ENCODE results near the gene FOXP4. TPM values are rescaled to one million over a fixed set of nuclear protein-coding genes. Genes with fewer than 3 reads are reported as not detected.

FOXP4 gene
- total RNA-seq, 1 experiment from 2014 or later: 26.0 TPM

DNA sequence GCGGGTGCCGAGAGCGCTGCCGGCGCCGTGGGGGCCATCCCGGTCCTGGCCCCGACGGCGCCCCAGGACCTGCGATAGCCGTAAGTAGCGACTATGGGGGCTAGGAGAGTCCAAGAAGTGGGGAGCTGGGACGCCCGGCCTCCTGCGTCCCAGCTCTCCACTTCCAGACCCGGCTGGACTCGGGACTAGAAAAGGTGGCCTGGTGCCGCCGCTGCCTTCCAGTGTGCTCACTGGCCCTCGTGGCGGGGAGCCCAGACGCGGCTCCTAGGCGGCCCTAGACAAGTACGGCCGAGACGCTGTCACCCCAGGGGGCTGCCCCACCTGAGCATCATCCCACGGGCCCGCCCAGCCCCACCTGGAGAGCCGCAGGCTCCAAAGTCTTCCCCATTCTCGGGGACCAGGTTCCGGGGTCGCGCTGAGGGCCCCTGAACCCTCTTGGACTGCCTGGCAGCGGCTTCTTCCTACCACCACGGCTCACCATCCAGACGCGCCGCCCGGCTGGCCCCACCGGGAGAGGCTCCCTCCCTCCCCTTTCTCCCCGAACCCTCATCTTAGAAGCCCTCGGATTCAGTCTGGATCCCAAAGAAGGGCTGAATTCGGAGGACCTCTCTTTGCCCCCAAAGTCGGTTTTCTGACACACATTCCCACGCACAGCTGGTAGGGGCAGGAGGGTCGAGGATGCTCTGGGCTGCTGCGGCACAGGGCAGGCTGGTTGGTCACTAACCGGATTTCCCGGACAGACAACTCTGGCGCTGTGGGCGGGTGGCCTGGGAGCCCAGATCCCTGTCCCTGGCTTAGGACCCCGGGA is 91.2 kb downstream of the FOXP4 start:
- TF ChIP-seq CTCF (conservative IDR thresholded peaks at IDR 0.05): no peak
- TF ChIP-seq EZH2 (IDR thresholded peaks at IDR 0.05; ENCODE audit: low read depth): no peak
- BruUV-seq (replicated peaks): TSS peak; percentile 54
- no peaks in the 10 kb centered on the region for H4K20me1 ChIP-seq (ENCODE audit: insufficient read depth)
- H3K4me3 ChIP-seq: peak overlapping the region; percentile 85
- H3K79me2 ChIP-seq (ENCODE audit: low read depth): no peaks in the 10 kb centered on the region
- peak; percentile 49 to 63 for DNase-seq
- intact Hi-C loops (cut with micrococcal nuclease; ENCODE audit: unreplicated experiment): no loop called here
- H3K9me3 ChIP-seq (ENCODE audit: insufficient read depth, low read depth): no peaks in the 10 kb centered on the region
- H3K4me1 ChIP-seq (replicated peaks; ENCODE audit: insufficient read depth): peaks cover 12% of the 10 kb centered on the region
- no peaks in the 10 kb centered on the region for H3K36me3 ChIP-seq (ENCODE audit: low read depth)
- peak overlapping the region; percentile 84 for H3K4me2 ChIP-seq
- peak overlapping the region; percentile 47 for H3K27ac ChIP-seq
- ChIA-PET POLR2A (ENCODE audit: unreplicated experiment) (no interaction called here), CTCF (no interaction called here)
- no peaks in the 10 kb centered on the region for H3F3A ChIP-seq (ENCODE audit: insufficient read depth, low read depth)
- peak overlapping the region; percentile 87 for H2AFZ ChIP-seq
- no peaks in the 10 kb centered on the region for H3K9me2 ChIP-seq (ENCODE audit: insufficient read depth)
- H3K27me3 ChIP-seq (ENCODE audit: insufficient read depth, low read depth): no peaks in the 10 kb centered on the region

DNA sequence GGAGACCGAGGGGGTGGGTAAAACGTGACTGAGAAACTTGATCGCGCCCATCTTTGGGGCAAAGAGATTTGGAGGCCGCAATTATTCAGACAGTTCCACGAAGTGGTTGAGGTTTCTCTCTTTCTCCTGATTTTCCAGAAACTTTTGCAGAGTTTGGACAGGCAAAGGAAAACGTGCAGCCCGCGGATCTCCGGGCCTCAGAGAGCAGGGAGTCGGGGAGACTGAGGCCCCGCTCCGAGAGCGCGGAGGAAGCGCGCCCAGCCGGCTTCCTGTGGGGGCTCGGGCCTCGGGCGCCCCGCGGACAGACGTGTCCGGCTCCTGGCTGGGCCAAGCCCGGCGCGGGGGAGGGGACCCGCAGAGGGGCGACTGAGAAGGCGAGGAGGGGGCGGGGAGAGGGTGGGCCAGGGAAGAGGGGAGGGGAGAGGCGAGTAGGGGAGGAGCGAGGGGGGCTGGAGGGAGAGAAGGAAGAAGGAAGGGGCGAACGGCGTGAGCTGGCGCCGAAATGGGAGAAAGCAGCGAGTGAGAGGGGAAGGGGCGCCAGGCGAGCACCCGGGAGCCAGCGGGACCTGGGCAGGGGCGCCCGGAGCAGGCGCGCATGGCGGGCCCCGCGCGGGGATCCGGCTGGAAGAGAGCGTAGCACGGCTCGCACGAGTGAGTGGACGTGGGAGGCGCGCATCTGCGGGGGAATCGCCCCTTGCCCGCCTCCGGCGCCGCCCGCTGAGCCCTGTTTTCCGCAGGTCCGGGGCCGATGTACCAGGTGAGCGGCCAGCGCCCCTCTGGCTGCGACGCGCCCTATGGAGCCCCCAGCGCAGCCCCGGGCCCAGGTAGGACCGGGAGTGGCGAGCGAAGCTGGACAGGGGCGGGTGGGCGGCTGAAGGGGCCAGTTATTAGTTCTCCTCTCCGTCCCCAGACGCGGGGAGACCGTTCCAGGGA is 92.1 kb downstream of the FOXP4 start, which contains the start of gene MDFI:
Gene MDFI (plus strand): TSS at position 467 of the 933 bp plus-strand sequence. CDS start 282 bp downstream, at position 749.
- Histone ChIP-seq H2AFZ (peak within 1 kb of the TSS; percentile 87), H3K9me2 (ENCODE audit: insufficient read depth) (no peaks in the 10 kb centered on the region), H4K20me1 (ENCODE audit: insufficient read depth) (no peaks in the 10 kb centered on the region), H3K9me3 (ENCODE audit: insufficient read depth, low read depth) (no peaks in the 10 kb centered on the region), H3K27me3 (ENCODE audit: insufficient read depth, low read depth) (no peaks in the 10 kb centered on the region), H3K4me2 (peak within 1 kb of the TSS; percentile 84), H3K4me1 (replicated peaks; ENCODE audit: insufficient read depth) (peaks cover 12% of the 10 kb centered on the region), H3F3A (ENCODE audit: insufficient read depth, low read depth) (no peaks in the 10 kb centered on the region), H3K27ac (peak within 1 kb of the TSS; percentile 47), H3K36me3 (ENCODE audit: low read depth) (no peaks in the 10 kb centered on the region), H3K4me3 (peak within 1 kb of the TSS; percentile 85), H3K79me2 (ENCODE audit: low read depth) (no peaks in the 10 kb centered on the region)
- DNase-seq: no peak
- ChIA-PET POLR2A (ENCODE audit: unreplicated experiment) (no interaction called here), CTCF (interaction anchor here (0.6 kb wide), 1 partner anchor 289 kb away, joined by 4 read pairs; no protein-coding TSS in a partner anchor)
- intact Hi-C loops (cut with micrococcal nuclease; ENCODE audit: unreplicated experiment): no loop called here
- no peak for TF ChIP-seq CTCF (conservative IDR thresholded peaks at IDR 0.05)
- TF ChIP-seq EZH2 (IDR thresholded peaks at IDR 0.05; ENCODE audit: low read depth): no peak
- BruUV-seq (replicated peaks): no TSS peak
